Measurements from ENCODE around the gene ZNF821. TPM values are rescaled to one million over a fixed set of nuclear protein-coding genes. Genes with fewer than 3 reads are reported as not detected.

ZNF821 gene
- total RNA-seq, 1 donor from 2014 or later, result 10.4 TPM

GRCh38 chr16:71924710-71925109, 40.7 kb upstream of the ZNF821 start:
- peak overlapping the region; percentile 58 for H3K27ac Mint-ChIP-seq (ENCODE audit: unreplicated experiment)
- H3K4me2 ChIP-seq (ENCODE audit: low read length), result peak overlapping the region; percentile 28
- peaks cover 75% of the 10 kb centered on the region for H4K20me1 ChIP-seq (ENCODE audit: insufficient read depth, low read length)

DNA sequence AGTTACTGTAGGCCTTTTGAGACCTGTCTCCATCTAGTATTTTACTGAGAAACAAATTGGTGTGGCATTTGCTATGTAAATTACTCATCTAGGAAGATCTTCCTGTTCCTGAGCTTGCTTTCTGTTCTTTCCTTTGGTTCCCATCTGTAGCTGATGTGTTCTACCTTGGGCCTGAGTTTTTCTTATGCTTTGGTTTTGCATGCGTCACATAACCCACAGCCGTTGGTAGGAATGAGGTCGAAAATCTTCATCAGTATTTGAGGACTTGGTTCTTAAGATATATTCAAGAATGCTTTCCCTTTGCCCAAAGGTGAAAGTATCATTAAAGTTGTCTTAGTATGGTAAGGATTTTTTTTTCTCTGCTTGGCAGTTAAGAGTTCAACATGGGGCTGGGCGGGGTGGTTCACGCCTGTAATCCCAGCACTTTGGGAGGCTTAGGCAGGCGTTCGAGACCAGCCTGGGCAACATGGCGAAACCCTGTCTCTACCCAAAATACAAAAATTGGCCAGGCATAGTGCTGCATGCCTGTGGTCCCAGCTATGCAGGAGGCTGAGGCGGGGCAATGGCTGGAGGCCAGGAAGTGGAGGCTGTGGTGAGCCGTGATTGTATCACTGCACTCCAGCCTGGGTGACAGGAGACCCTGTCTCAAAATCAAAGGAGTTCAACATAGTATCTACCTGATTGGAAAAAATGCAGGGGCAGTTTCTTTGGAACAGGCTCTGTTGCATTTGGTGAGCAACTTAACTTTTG, 40.1 kb upstream of the ZNF821 start:
- Histone ChIP-seq H3K4me3 (ENCODE audit: insufficient read depth, low read depth, low read length) (no peak overlapping the region), H3K9me3 (ENCODE audit: insufficient read depth, low read depth, low read length) (peaks cover 2% of the 10 kb centered on the region), H3K27ac (ENCODE audit: low read depth, low read length) (no peak overlapping the region), H3K27me3 (ENCODE audit: insufficient read depth, low read length) (no peaks in the 10 kb centered on the region), H3K9ac (ENCODE audit: low read length) (no peak overlapping the region), H2AFZ (ENCODE audit: low read depth, low read length) (no peak overlapping the region), H3K36me3 (ENCODE audit: insufficient read depth, low read length) (peaks cover 52% of the 10 kb centered on the region), H4K20me1 (ENCODE audit: insufficient read depth, low read length) (peaks cover 75% of the 10 kb centered on the region), H3K4me1 (ENCODE audit: insufficient read depth, low read length) (peaks cover 40% of the 10 kb centered on the region), H3K4me2 (ENCODE audit: low read length) (peak overlapping the region; percentile 28), H3K79me2 (ENCODE audit: insufficient read depth, low read length) (peaks cover 53% of the 10 kb centered on the region)
- Mint-ChIP-seq H3K4me3 (ENCODE audit: unreplicated experiment) (no peak overlapping the region), H3K9me3 (ENCODE audit: unreplicated experiment) (peaks cover 4% of the 10 kb centered on the region), H3K36me3 (ENCODE audit: low read depth, unreplicated experiment) (peaks cover 38% of the 10 kb centered on the region), H3K4me1 (ENCODE audit: low read depth, unreplicated experiment) (peaks cover 34% of the 10 kb centered on the region), H3K27me3 (ENCODE audit: low read depth, unreplicated experiment) (no peaks in the 10 kb centered on the region), H3K27ac (ENCODE audit: unreplicated experiment) (peak overlapping the region; percentile 0)
- TF ChIP-seq CTCF (IDR thresholded peaks at IDR 0.05; ENCODE audit: insufficient read depth, low read depth, low read length), result no peak
- TF ChIP-seq EZH2 (IDR thresholded peaks at IDR 0.05; ENCODE audit: insufficient read depth, low read length), result no peak
- DNase-seq (ENCODE audit: low read depth), result peak; percentile 67
- no peak for FAIRE-seq

More at GRCh38 chr16:71924710-71925109, 40.7 kb upstream of the ZNF821 start:
- Histone ChIP-seq H3K4me3 (ENCODE audit: insufficient read depth, low read depth, low read length) (no peak overlapping the region), H3K9me3 (ENCODE audit: insufficient read depth, low read depth, low read length) (no peaks in the 10 kb centered on the region), H3K27ac (ENCODE audit: low read depth, low read length) (no peak overlapping the region), H3K79me2 (ENCODE audit: insufficient read depth, low read length) (peaks cover 52% of the 10 kb centered on the region), H2AFZ (ENCODE audit: low read depth, low read length) (no peak overlapping the region), H3K36me3 (ENCODE audit: insufficient read depth, low read length) (peaks cover 50% of the 10 kb centered on the region), H3K4me1 (ENCODE audit: insufficient read depth, low read length) (peaks cover 46% of the 10 kb centered on the region), H3K27me3 (ENCODE audit: insufficient read depth, low read length) (no peaks in the 10 kb centered on the region), H3K9ac (ENCODE audit: low read length) (no peak overlapping the region)
- H3K4me1 Mint-ChIP-seq (ENCODE audit: low read depth, unreplicated experiment), result peaks cover 39% of the 10 kb centered on the region
- no peak for FAIRE-seq
- peaks cover 4% of the 10 kb centered on the region for H3K9me3 Mint-ChIP-seq (ENCODE audit: unreplicated experiment)
- H3K27me3 Mint-ChIP-seq (ENCODE audit: low read depth, unreplicated experiment), result no peaks in the 10 kb centered on the region
- DNase-seq (ENCODE audit: low read depth), result no peak
- H3K36me3 Mint-ChIP-seq (ENCODE audit: low read depth, unreplicated experiment), result peaks cover 32% of the 10 kb centered on the region
- H3K4me3 Mint-ChIP-seq (ENCODE audit: unreplicated experiment), result no peak overlapping the region
- TF ChIP-seq EZH2 (IDR thresholded peaks at IDR 0.05; ENCODE audit: insufficient read depth, low read length) (no peak), CTCF (IDR thresholded peaks at IDR 0.05; ENCODE audit: insufficient read depth, low read depth, low read length) (no peak)

- FAIRE-seq, result no peak
- peaks cover 81% of the 10 kb centered on the region for H3K79me2 ChIP-seq (ENCODE audit: insufficient read depth, low read length)
- H3K36me3 ChIP-seq (ENCODE audit: insufficient read depth, low read length), result peaks cover 64% of the 10 kb centered on the region
- Mint-ChIP-seq H3K27ac (ENCODE audit: unreplicated experiment) (no peak overlapping the region), H3K36me3 (ENCODE audit: low read depth, unreplicated experiment) (peaks cover 60% of the 10 kb centered on the region), H3K9me3 (ENCODE audit: unreplicated experiment) (peaks cover 8% of the 10 kb centered on the region), H3K27me3 (ENCODE audit: low read depth, unreplicated experiment) (no peaks in the 10 kb centered on the region), H3K4me3 (ENCODE audit: unreplicated experiment) (no peak overlapping the region), H3K4me1 (ENCODE audit: low read depth, unreplicated experiment) (peaks cover 20% of the 10 kb centered on the region)
- peaks cover 89% of the 10 kb centered on the region for H4K20me1 ChIP-seq (ENCODE audit: insufficient read depth, low read length)
- no peak overlapping the region for H3K4me3 ChIP-seq (ENCODE audit: insufficient read depth, low read depth, low read length)
- H2AFZ ChIP-seq (ENCODE audit: low read depth, low read length), result no peak overlapping the region
- no peaks in the 10 kb centered on the region for H3K27me3 ChIP-seq (ENCODE audit: insufficient read depth, low read length)
- H3K4me2 ChIP-seq (ENCODE audit: low read length), result no peak overlapping the region
- TF ChIP-seq EZH2 (IDR thresholded peaks at IDR 0.05; ENCODE audit: insufficient read depth, low read length) (no peak), CTCF (IDR thresholded peaks at IDR 0.05; ENCODE audit: insufficient read depth, low read depth, low read length) (no peak)
- H3K9ac ChIP-seq (ENCODE audit: low read length), result no peak overlapping the region
- H3K4me1 ChIP-seq (ENCODE audit: insufficient read depth, low read length), result peaks cover 23% of the 10 kb centered on the region
- H3K9me3 ChIP-seq (ENCODE audit: insufficient read depth, low read depth, low read length), result peaks cover 2% of the 10 kb centered on the region
- H3K27ac ChIP-seq (ENCODE audit: low read depth, low read length), result no peak overlapping the region
- DNase-seq (ENCODE audit: low read depth), result no peak
Observed at GRCh38 chr16:71920658-71921057, 36.7 kb upstream of the ZNF821 start.
